ENCODE results near the gene HABP4. TPM values are rescaled to one million over a fixed set of nuclear protein-coding genes. Genes with fewer than 3 reads are reported as not detected.

The HABP4 gene
- total and polyA plus RNA-seq, 10 of the 15 experiments (the other 5 are each of a cell fraction or from before 2014, with no cell fraction given) = 1.6 to 15.4 (median 11.6) TPM

GRCh38 chr9:96519095-96519494, 69.1 kb downstream of the HABP4 start:
- ChIA-PET CTCF (no interaction called here), RAD21 (ENCODE audit: unreplicated experiment) (no interaction called here)

GRCh38 chr9:96519787-96520186, 69.8 kb downstream of the HABP4 start:
- POLR2A ChIA-PET = no interaction called here
- 42% methylated on average over 2 of the region's 2 CpGs for WGBS (ENCODE audit: insufficient coverage, insufficient replicate concordance, low lambda C conversion rate, missing lambda C conversion rate)
- ATAC-seq = no peak

More at GRCh38 chr9:96519095-96519494, 69.1 kb downstream of the HABP4 start:
- WGBS (ENCODE audit: insufficient coverage, insufficient replicate concordance, low lambda C conversion rate, missing lambda C conversion rate) = 68% methylated on average over 7 of the region's 7 CpGs
- ATAC-seq = no peak
- BruUV-seq (replicated peaks) = no TSS peak
- H3K27me3 ChIP-seq (replicated peaks in 1 of 2; ENCODE audit: control insufficient read depth in 2 of 2, insufficient read depth in 2 of 2, low read length in 1 of 2) = no peaks in the 10 kb centered on the region
- no peaks in the 10 kb centered on the region for H3K36me3 ChIP-seq (ENCODE audit: control insufficient read depth in 2 of 2, insufficient read depth in 2 of 2, low read length in 1 of 2)
- POLR2A ChIA-PET = no interaction called here
- no peak overlapping the region for H3K9ac ChIP-seq (ENCODE audit: control insufficient read depth, insufficient read depth, low read length)
- H2AFZ ChIP-seq (ENCODE audit: control insufficient read depth, low read depth, low read length) = no peak overlapping the region
- intact Hi-C loops (cut with micrococcal nuclease; ENCODE audit: unreplicated experiment) = no loop called here
- in situ Hi-C loops (cut with MboI) = no loop called here
- FAIRE-seq = no peak
- H3K27ac ChIP-seq (ENCODE audit: control insufficient read depth, insufficient read depth) = no peak overlapping the region
- H4K20me1 ChIP-seq (ENCODE audit: control insufficient read depth, insufficient read depth) = no peaks in the 10 kb centered on the region
- H3K4me2 ChIP-seq (ENCODE audit: control insufficient read depth, insufficient read depth) = no peak overlapping the region
- no peaks in the 10 kb centered on the region for H3K79me2 ChIP-seq (ENCODE audit: control insufficient read depth, insufficient read depth, low read length)
- no peak for DNase-seq (ENCODE audit: low read depth, low spot score)
- TF ChIP-seq MEF2B (IDR thresholded peaks at IDR 0.05; ENCODE audit: partially characterized antibody, poor library complexity, severe bottlenecking) = no peak
- H3K4me3 ChIP-seq = no peak overlapping the region
- H3K9me3 ChIP-seq (replicated peaks; ENCODE audit: control insufficient read depth, insufficient read depth, low read length) = no peaks in the 10 kb centered on the region
- H3K4me1 ChIP-seq (ENCODE audit: control insufficient read depth, insufficient read depth, low read length) = no peaks in the 10 kb centered on the region
- SMC1A ChIA-PET (ENCODE audit: uncharacterized antibody, unreplicated experiment) = no interaction called here

More at GRCh38 chr9:96519787-96520186, 69.8 kb downstream of the HABP4 start:
- Histone ChIP-seq H3K9me3 (replicated peaks; ENCODE audit: control insufficient read depth, insufficient read depth, low read length) (no peaks in the 10 kb centered on the region), H3K27ac (ENCODE audit: control insufficient read depth, insufficient read depth) (no peak overlapping the region), H3K4me1 (ENCODE audit: control insufficient read depth, insufficient read depth, low read length) (no peaks in the 10 kb centered on the region), H3K4me2 (ENCODE audit: control insufficient read depth, insufficient read depth) (no peak overlapping the region), H3K4me3 (no peak overlapping the region), H3K9ac (ENCODE audit: control insufficient read depth, insufficient read depth, low read length) (no peak overlapping the region), H3K36me3 (ENCODE audit: control insufficient read depth in 2 of 2, insufficient read depth in 2 of 2, low read length in 1 of 2) (no peaks in the 10 kb centered on the region), H2AFZ (ENCODE audit: control insufficient read depth, low read depth, low read length) (no peak overlapping the region), H3K27me3 (replicated peaks in 1 of 2; ENCODE audit: control insufficient read depth in 2 of 2, insufficient read depth in 2 of 2, low read length in 1 of 2) (no peaks in the 10 kb centered on the region), H4K20me1 (ENCODE audit: control insufficient read depth, insufficient read depth) (no peaks in the 10 kb centered on the region), H3K79me2 (ENCODE audit: control insufficient read depth, insufficient read depth, low read length) (no peaks in the 10 kb centered on the region)
- ChIA-PET CTCF (no interaction called here), SMC1A (ENCODE audit: uncharacterized antibody, unreplicated experiment) (interaction anchor here (1.0 kb wide), 1 partner anchor 39 kb away, joined by 4 read pairs; no protein-coding TSS in a partner anchor), RAD21 (ENCODE audit: unreplicated experiment) (no interaction called here)
- DNase-seq (ENCODE audit: low read depth, low spot score) (no peak), FAIRE-seq (no peak)
- TF ChIP-seq FOXK2 (IDR thresholded peaks at IDR 0.05) (no peak), SUZ12 (IDR thresholded peaks at IDR 0.05; ENCODE audit: unreplicated experiment) (no peak)
- TF ChIP-seq, protein P1, sequence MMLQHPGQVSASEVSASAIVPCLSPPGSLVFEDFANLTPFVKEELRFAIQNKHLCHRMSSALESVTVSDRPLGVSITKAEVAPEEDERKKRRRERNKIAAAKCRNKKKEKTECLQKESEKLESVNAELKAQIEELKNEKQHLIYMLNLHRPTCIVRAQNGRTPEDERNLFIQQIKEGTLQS (IDR thresholded peaks at IDR 0.05; ENCODE audit: borderline replicate concordance, extremely low read depth, low read depth, low read length) = no peak
- intact Hi-C loops (cut with micrococcal nuclease; ENCODE audit: unreplicated experiment) (no loop called here), in situ Hi-C loops (cut with MboI) (no loop called here)
- BruUV-seq (replicated peaks) = no TSS peak

Data from GM12878 (cell line).